NB4 (cell line): Measurements from ENCODE around the gene KISS1R.

ENCODE experiments used
- DNase-seq: peaks from one replicate; pipeline ENCODE4 v3.0.0; 2010; ENCODE audit warnings: low read depth
- H3K4me3 ChIP-seq: one replicate; pipeline ENCODE4 v1.5.1; 2011; ENCODE audit warnings: mild to moderate bottlenecking, low read depth, low read length, moderate library complexity
- MYC ChIP-seq: IDR thresholded peaks from 2 replicates; pipeline ENCODE4 v1.6.1; 2011; ENCODE audit warnings: low read depth, low read length
- POLR2A ChIP-seq: IDR thresholded peaks from 2 replicates; pipeline ENCODE4 v1.6.1; 2011; ENCODE audit warnings: mild to moderate bottlenecking; ENCODE audit not compliant: insufficient read length; ENCODE audit errors: extremely low read depth
- TF ChIP-seq, protein P1 (sequence below): IDR thresholded peaks from one replicate; pipeline ENCODE4 v1.5.1; 2012; ENCODE audit warnings: low read depth, low read length
- TF ChIP-seq, protein P2 (sequence below): IDR thresholded peaks from 2 replicates; pipeline ENCODE4 v1.6.1; 2011; ENCODE audit warnings: low read depth, low read length

Gene KISS1R

DNA sequence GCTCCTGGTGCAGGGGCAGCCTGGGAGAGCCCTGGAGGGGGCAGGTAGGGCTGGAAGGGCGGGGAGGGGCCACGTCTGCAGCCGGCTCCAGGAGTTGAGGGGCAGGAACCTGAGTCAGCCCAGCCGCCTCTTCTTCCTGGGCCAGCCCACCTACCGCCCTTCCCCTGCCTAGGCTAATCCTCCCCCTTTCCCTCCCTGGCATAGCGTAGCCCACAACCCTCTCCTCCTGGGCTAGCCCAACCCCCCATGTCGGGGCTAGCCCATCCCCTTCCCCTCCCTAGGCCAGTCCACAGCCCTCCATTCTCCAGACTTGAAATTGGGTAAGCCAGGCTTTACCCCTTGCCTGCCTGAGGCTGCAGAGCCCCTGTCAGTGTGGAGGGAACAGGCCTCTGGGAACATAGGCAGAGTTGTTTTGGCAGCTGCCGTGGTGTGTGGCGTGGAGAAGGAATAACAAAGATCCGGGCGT, 46.4 kb downstream of the KISS1R start:
- no peak for DNase-seq
- TF ChIP-seq POLR2A, result no peak
- TF ChIP-seq, protein P1, sequence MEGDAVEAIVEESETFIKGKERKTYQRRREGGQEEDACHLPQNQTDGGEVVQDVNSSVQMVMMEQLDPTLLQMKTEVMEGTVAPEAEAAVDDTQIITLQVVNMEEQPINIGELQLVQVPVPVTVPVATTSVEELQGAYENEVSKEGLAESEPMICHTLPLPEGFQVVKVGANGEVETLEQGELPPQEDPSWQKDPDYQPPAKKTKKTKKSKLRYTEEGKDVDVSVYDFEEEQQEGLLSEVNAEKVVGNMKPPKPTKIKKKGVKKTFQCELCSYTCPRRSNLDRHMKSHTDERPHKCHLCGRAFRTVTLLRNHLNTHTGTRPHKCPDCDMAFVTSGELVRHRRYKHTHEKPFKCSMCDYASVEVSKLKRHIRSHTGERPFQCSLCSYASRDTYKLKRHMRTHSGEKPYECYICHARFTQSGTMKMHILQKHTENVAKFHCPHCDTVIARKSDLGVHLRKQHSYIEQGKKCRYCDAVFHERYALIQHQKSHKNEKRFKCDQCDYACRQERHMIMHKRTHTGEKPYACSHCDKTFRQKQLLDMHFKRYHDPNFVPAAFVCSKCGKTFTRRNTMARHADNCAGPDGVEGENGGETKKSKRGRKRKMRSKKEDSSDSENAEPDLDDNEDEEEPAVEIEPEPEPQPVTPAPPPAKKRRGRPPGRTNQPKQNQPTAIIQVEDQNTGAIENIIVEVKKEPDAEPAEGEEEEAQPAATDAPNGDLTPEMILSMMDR, result no peak
- TF ChIP-seq, protein P2, sequence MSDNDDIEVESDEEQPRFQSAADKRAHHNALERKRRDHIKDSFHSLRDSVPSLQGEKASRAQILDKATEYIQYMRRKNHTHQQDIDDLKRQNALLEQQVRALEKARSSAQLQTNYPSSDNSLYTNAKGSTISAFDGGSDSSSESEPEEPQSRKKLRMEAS, result no peak
- TF ChIP-seq MYC, result no peak
- H3K4me3 ChIP-seq, result no peak overlapping the region

DNA sequence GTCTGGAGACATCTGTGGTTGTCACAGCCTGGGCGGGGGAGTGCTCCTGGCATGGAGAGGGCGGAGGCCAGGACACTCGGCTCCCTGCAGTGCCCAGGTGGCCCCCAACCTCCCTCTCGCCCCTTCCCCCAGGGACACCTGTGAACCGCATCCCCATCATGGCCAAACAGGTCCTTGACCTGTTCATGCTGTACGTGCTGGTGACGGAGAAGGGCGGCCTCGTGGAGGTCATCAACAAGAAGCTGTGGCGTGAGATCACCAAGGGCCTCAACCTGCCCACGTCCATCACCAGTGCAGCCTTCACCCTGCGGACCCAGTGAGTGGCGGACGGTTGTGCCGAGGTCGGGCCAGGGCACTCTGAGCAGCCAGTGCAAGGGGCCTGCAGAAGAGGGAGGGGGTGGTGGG, 47.0 kb downstream of the KISS1R start:
- TF ChIP-seq, protein P2, result no peak
- TF ChIP-seq POLR2A (no peak), MYC (no peak)
- TF ChIP-seq, protein P1, result no peak
- no peak for DNase-seq
- no peak overlapping the region for H3K4me3 ChIP-seq

DNA sequence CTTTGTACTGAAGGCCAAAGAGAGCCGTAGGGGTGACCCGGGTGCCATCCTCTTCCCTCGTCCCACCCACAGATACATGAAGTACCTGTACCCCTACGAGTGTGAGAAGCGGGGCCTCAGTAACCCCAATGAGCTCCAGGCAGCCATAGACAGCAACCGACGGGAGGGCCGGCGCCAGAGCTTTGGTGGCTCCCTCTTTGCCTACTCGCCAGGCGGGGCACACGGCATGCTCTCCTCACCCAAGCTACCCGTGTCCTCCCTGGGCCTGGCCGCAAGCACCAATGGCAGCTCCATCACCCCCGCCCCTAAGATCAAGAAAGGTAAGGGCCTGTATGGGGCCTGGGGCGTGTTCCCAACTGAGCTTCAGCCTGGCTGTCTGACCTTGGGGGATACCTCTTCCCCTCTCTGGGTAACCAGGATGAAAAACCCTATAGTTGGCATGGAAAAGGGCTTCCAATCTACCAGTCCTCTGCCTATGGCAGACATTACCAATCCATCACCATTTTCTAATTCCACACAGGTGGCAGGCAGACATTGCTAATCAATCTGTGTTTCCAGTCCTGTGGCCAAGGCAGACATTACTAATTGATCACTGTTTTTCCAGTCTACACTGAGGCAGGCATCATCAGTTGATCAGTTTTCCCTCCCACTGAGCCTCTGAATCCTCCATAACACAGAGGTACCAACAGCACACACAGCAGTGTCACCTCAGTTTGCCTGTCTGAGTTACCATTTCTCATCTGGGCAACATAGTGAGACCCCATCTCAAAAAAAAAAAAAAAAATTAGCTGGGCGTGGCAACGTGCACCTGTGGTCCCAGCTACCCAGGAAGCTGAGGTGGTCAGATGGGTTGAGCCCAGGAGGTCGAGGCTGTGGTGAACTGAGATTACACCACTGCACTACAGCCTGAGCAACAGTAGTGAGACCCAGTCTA, 47.9 kb downstream of the KISS1R start:
- H3K4me3 ChIP-seq, result no peak overlapping the region
- DNase-seq, result no peak
- TF ChIP-seq MYC, result no peak
- TF ChIP-seq POLR2A, result no peak
- TF ChIP-seq, protein P1, result no peak
- TF ChIP-seq, protein P2, result no peak

DNA sequence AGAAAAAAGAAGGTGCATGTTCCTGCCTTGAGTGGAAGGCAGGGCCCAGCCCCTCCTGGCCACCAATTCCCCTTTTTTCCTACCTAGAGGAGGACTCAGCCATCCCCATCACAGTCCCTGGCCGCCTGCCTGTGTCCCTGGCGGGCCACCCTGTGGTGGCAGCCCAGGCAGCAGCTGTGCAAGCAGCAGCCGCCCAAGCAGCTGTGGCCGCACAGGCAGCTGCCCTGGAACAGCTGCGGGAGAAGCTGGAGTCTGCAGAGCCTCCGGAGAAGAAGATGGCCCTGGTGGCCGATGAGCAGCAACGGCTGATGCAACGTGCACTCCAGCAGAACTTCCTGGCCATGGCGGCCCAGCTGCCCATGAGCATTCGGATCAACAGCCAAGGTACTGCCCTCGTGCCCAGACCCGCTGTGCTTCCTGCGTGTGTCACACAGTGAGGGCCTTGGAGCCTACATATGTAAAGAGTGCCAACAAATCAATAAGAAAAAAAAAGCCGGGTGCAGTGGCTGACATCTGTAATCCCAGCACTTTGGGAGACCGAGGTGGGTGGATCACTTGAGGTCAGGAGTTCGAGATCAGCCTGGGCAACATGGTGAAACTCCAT, 49.5 kb downstream of the KISS1R start:
- TF ChIP-seq POLR2A (no peak), MYC (no peak)
- TF ChIP-seq, protein P1, result no peak
- TF ChIP-seq, protein P2, result no peak
- no peak overlapping the region for H3K4me3 ChIP-seq
- no peak for DNase-seq
